DND-41 (cell line): Measurements from ENCODE around the gene MAML3.

Source experiments
- CTCF ChIP-seq: IDR thresholded peaks from 2 replicates; pipeline ENCODE4 v1.5.1; 2012; ENCODE audit warnings: borderline replicate concordance, low read length, moderate library complexity, mild to moderate bottlenecking; ENCODE audit not compliant: poor library complexity, severe bottlenecking; ENCODE audit errors: extremely low read depth
- EZH2 ChIP-seq: IDR thresholded peaks from 3 replicates; pipeline ENCODE4 v1.6.1; 2012; ENCODE audit warnings: borderline replicate concordance, low read depth, mild to moderate bottlenecking, moderate library complexity, low read length, inconsistent platforms; ENCODE audit not compliant: severe bottlenecking

- TF ChIP-seq CTCF (no peak), EZH2 (no peak)
Measured at GRCh38 chr4:139917896-139918295, 236.1 kb downstream of the MAML3 start.
